GM04504 (cell line): ENCODE results near the gene GLRX5.

ENCODE experiments used
- DNase-seq: peaks from one replicate; pipeline ENCODE4 v3.0.0-alpha.2; 2012; ENCODE audit warnings: low read depth

Gene GLRX5

DNA sequence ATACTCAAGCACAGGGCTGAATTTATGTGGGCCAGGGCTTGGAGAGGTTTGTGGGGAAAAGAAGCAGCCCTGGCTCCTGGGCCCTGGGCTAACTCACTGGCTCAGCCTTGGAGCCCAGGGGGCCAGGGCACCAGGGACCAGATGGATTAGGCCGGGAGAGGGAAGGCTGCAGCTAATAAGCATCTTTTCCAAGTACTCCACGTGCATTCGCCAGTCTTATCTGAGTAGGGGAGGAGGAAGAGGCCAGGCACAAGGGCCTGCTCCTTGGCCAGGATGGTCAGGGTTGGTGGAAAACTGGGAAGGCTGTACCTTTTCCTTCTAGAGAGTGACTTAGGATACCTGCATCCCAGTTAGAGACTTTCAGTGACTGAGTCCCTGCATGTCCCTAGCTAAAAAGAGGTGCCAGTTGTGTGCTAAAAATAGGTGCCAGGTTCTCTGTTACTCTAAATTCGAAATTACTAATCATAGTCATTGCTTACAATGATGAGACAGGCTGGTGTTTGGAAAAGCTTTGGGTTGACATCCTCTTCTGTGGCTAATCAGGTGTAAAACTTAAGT is 1.3 kb downstream of the GLRX5 start:
- DNase-seq = no peak

DNA sequence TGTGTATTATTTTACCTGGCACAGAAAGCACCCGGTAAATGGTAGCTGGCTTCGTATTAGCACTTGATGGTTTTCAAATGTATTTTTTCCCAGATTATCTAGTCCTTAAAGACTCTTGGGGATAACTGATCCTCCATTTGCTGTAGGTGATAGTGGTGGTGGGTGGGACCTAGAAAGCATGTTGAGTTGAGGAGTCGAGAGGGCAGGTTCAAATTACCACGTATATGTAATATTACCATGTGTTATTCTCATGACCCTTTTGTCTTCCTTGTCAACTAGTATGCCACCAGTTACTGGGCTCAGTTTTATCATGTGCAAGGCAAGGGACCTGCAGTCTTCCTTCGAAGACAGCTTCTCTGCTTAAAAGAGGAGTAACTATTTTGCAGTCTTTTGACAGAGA is 1.8 kb downstream of the GLRX5 start:
- DNase-seq = no peak

DNA sequence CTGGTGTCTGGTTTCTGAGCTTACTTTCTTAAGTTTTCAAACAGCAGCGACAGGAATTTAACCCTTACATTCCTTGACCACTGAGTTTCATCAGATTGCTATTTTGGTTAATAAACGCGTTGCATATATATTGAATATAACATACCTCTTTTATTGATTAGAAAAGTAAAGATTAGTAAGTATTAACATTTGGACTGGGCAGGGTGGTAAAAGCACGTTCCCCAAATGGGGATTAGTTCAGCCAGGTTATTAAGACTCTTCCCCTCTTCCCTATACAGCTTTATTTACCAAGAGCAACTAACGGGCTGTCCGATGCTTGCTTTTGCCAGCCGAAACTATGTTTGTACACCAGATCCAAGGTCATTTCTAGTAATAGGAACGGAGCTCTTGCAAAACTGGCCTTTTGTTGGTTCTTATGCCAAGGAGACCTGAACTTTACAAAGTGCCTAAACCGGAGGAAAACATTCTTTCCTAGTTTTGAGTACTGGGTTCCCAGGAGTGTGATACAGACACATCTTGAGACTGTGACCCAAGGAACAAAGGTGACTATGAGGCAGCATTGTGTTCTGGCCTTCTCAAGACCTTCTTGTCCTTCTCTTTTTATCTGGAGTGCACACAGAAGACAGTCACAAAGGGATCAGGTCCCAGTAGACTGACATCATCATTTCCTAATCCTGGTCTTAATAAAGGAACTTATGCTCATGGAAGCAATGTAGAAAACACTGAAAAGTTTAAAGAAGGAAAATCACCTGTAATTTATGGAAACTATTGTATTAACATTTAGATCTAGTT is 2.6 kb downstream of the GLRX5 start:
- no peak for DNase-seq

DNA sequence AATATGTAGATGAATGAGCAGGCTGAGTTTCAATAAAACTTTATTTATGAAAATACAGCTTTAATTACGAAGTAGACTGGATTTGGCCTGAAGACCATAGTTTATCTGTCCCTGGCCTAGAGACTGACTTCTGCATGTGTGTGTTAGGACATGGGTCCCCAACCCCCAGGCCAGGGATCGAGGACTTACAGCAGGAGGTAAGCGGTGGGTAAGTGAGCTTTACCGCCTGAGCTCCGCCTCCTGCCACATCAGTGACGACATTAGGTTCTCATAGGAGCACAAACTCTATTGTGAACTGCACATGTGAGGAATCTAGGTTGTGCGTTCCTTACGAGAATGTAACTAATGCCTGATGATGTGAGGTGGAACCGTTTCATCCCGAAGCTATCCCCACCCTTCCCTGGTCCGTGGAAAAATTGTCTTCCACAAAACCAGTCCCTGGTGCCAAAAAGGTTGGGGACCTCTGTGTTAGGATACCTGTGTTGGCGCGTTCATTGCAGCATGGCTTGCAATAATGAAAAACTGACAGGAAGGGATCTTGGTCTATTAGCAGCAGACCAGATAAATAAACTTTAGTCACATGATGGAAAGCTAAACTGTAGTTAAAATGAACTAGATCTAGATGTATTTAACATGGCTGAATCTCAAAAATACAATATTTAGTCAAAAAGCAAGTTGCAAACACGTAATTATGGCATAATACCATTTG is 4.1 kb downstream of the GLRX5 start:
- DNase-seq = no peak

- DNase-seq = no peak
Measured at GRCh38 chr14:95540236-95540855, 5.5 kb downstream of the GLRX5 start.

DNA sequence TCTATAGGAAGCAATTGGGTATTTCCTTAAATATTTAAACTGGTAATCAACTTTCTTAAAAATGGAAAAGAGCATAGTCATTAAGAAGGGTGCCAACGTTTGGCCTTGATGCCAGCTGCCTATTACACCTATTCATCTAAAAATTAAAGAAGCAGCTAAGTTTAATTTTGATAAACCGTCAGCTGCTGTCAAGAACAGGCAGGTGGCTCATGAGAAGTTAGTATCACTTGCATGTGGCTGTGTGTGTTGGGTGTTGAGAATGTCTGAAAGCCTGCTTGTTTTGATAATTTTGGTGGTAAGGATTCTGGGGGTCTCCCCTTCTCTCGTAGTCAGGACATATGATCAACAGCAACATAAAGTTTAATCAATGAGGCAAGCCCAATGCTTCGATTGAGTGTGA is 6.5 kb downstream of the GLRX5 start:
- DNase-seq = no peak

DNA sequence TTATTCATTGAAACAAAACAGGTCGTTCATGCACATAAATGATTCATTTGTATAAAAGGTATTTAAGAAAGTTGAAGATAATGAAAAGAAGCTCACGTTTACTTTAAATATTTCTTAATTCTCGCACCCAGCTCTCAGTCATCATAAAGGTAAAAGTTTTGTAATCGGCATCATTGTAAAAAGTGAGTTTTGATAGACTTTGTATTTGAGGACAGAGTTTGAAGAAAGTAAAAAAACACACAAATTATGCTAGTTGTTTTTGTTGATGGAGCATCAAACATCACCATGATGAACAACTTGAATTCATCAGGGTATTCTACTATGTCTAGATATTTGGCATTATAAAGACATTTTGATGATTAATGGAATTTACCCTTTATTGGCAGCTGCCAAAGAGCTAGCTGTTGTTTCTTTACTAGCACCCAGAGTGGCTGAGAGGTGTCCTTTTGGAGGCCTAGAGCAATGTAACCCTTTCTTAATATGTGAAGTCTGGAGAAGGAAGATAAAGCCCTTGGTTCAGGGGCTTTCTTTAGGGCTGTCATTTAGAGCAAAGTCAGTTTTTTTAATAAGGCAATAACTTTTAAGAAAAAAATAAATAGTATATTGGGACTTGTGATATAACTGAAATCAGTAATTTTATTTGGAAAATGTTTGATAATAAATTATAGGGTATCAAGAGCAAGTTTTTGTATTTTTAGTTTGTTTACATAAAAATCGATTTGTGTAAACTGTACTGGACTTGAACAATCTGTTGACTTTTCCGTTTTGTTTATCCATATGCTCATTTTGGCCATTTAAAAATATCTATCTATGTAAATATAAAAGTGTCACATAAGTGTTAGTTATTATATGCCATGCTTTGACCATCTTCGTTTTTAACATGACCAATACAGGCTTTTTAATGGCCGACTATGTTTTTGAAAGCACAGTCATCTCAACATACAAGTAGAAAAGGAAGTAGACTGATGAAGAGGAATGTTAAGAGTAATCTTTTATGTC is 7.4 kb downstream of the GLRX5 start:
- DNase-seq = no peak

GRCh38 chr14:95543021-95543420 is 8.2 kb downstream of the GLRX5 start:
- DNase-seq = no peak

DNA sequence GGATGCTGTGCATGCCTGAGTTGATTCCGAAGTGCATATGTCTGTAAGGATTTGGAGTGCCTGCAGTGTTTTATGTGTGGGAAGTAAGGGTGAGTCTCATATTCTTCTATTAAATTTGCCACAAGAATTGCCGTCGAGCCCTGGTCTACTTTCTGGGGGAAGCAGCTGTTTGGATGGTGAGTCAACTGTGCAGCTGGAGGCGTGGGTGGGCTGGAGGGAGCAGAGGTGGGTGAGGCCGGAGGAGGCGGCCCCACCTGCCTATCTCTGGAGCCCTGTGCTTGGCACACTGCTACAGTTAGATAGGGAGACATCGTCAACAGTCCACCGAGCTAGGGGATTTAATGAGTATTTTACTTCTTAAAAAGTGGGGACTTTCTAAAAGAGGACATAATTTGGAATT is 9.7 kb downstream of the GLRX5 start:
- no peak for DNase-seq

DNA sequence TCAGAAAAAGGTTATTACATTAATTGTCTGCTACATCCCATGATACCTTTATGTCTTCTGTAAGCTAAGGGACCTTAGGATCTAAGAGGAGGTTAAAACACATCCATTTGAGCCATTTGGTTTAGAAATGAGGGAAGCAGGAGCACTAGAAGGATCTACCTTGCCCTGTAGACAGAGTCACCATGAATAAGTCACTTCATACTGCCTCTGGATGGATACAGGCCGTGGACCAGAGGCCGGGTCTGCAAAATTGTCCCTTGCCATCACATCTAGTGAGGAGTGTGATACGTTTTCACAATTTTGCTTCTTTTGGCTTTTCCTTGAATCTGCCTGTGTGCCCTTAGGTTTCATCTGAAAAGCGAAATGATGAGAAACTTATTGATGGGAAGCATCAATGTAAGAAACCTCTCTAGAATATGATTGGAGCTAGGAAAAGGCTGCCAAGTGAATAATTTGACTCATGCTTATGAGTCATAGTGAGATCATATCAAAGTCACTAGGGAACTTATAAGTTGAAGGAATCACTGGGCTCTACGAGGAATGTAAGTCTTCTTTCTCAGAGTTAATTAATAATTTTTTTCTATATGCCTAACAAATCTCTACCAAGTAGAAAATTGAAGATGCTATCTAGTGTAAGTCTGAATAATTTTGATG is 10.8 kb downstream of the GLRX5 start:
- peak; percentile 42 for DNase-seq

GRCh38 chr14:95547272-95547625 is 12.4 kb downstream of the GLRX5 start:
- DNase-seq = no peak

- no peak for DNase-seq
Measured at GRCh38 chr14:95547626-95548327, 12.9 kb downstream of the GLRX5 start.

- no peak for DNase-seq
Measured at GRCh38 chr14:95548328-95548929, 13.6 kb downstream of the GLRX5 start.

- DNase-seq = no peak
Measured at GRCh38 chr14:95549656-95550585, 15.1 kb downstream of the GLRX5 start.

- DNase-seq = no peak
Measured at GRCh38 chr14:95551435-95551834, 16.6 kb downstream of the GLRX5 start.

DNA sequence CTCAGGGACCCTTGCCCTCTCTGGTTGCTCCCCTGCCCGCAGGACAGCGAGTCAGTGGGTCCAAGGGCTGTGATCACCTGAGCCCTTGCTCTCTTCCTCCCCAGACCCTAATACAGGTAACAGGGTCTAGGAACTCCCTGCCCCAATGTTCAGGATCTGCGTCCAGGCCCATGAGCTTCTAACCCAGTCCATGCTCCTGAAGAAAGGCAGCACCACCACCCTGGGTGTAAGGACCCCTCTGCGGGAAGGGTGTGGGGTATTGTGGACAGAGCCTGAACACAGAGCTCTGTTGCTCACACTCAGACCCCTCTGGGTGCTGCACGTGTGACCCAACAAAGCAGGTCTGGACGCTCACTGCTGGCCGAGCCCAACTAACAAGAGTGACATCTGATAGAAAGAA is 18.3 kb downstream of the GLRX5 start:
- no peak for DNase-seq

DNA sequence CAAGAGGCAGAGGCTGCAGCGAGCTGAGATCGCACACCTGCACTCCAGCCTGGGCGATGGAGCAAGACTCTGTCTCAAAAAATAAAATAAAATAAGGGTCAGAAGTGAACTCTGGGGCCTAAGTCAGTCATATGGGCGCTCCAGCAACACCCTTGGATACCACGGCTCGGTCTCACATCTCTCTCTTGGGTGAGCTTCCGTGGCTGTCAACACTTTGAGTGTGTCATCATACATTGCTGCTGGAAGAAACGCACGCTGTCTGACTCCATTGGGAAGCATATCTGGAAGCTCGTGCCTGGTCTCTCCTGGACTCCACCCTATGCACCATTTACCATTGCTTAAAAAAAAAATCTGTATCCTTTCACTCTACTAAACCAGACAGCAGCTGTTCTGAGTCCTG is 20.2 kb downstream of the GLRX5 start:
- no peak for DNase-seq

DNA sequence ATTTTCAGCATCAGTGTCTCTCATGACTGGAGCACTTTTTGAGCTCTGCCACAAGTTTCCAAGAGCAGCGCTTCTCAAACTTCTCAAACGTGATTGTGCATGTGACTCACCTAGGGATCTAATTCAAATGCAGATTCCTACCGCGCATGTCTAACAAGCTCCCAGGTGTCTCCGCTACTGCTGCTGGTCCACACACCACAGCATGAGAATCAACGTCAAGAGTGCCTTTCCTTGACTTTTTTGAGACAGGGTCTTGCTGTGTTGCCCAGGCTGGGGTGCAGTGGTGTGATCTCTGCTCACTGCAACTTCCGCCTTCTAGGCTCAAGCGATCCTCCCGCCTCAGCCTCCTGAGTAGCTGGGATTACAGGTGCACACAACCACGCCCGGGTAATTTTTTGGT is 22.4 kb downstream of the GLRX5 start:
- no peak for DNase-seq

DNA sequence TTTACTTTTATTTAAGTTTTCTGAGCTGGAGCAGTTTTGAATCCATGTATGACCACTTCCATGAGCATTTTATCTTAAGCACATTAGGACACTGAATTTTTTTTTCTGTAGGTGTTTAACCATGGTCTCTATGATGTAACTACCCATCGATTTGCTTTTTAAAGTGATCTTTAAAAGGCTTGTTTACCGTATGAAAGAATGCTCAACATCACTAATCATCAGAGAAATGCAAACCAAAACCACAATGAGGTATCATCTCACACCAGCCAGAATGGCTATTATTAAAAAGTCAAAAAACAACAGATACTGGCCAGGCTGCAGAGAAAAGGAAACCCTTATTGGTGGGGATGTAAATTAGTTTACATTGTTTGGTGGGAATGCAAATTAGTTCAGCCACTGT is 23.0 kb downstream of the GLRX5 start:
- no peak for DNase-seq
